Subcutaneous adipose tissue (tissue), 4 donors: ENCODE data around the gene PAPOLB. TPM values are rescaled to one million over a fixed set of nuclear protein-coding genes. Genes with fewer than 3 reads are reported as not detected.

Experiments used
- total RNA-seq, 4 donors: library from RNA; depleted of rRNA; stranded (reverse); fragments of >200 nt; gene quantifications; one replicate each; pipeline ENCODE4 v1.1.0, GENCODE V29; 2016
- TF ChIP-seq, protein P1 (sequence below): fragments of 450-650 bp; IDR thresholded peaks from one replicate; pipeline ENCODE4 v1.5.1; 2016; ENCODE audit warnings: low read depth, mild to moderate bottlenecking, control low read depth, antibody characterized with exemption, moderate library complexity

PAPOLB gene
- total RNA-seq, 4 donors from 2014 or later = 0.22 to 0.68 (median 0.35) TPM

DNA sequence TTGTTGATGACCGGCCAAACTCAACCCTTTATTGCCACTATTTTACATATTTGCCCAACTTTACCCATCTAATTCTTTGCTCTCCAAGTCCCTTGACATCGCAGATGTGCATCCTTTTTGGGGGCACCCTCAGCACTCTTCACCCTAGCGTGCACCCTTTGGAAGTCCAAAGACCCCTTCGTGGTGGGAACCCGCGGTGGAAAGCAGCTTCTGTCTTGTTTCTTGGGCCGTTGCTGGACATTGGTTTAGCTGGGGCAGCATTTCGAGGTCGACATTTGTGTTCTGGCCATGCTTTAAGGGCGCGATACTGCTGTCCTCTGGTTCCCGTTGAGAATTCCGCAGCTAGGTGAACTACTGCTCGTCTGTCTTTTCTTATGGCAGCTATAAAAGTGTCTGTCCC lies 326 bp upstream of the PAPOLB start:
- TF ChIP-seq, protein P1, sequence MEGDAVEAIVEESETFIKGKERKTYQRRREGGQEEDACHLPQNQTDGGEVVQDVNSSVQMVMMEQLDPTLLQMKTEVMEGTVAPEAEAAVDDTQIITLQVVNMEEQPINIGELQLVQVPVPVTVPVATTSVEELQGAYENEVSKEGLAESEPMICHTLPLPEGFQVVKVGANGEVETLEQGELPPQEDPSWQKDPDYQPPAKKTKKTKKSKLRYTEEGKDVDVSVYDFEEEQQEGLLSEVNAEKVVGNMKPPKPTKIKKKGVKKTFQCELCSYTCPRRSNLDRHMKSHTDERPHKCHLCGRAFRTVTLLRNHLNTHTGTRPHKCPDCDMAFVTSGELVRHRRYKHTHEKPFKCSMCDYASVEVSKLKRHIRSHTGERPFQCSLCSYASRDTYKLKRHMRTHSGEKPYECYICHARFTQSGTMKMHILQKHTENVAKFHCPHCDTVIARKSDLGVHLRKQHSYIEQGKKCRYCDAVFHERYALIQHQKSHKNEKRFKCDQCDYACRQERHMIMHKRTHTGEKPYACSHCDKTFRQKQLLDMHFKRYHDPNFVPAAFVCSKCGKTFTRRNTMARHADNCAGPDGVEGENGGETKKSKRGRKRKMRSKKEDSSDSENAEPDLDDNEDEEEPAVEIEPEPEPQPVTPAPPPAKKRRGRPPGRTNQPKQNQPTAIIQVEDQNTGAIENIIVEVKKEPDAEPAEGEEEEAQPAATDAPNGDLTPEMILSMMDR = no peak

DNA sequence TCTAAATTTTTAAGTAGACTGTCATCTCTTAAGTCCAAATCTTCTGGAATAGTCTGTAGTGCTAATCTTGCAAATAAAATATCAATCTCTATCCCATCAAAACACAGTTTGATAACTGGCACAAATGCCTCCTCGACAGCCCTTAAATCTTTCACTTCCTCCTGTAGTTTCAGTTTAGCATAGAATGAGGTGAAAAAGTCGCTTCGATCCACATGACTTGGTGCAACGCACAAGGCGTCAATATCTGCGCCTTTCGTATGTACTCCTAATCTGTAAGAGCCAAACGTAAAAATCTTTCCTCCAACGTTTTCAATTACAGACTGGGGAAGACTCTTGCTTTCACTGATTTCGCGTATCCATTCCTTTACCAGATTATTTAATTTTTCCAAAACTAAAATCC lies 603 bp downstream of the PAPOLB start:
- TF ChIP-seq, protein P1 = no peak

DNA sequence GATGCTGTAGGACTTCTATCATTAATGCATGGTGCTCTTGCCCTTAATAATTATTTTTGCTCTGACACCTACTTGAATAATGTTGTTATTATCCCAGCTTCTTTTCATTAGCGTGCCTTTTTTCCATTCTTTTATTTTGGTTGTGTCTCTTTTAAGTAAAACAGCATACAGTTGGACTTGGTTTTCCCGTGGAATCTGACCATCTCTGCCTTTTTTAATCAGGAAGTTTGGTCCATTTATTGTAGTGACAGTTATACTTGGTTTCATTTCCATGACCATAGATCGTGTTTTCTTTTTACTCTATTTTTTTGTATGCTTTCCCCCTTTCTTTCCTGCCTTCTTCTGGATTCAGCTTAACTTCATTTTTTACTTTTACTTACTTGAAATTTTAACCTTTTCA lies 4.6 kb downstream of the PAPOLB start:
- TF ChIP-seq, protein P1 = no peak

DNA sequence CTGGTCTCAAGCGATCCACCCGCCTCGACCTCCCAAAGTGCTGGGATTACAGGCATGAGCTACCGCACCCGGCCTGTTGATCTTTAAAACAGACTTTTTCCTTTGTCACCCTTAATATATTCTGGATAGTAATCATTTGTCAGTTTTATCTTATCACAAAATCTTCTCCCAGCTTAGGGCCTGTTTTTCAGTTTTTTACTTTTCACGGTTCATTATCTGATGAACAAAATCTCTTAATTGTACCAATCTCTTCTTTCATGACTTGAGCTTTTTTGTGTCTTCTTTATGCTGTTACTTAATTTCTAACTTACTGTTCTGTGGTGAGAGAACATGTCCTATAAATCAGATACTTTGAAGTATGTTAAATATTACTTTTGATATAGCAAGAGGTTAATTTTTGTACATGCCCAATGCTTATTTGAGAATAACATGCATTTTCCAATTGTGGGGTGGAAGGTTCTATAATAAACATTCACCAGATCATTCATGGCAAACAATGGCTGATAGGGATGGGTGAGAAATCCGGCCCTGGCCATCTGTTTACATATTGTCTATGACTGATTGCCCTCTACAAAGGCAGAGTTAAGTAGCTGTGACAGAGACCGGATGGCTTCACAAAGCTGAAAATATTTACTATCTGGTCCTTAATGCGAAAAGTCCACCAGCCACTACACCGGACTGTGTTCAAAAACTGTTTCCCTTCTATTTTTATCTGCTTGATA lies 5.3 kb downstream of the PAPOLB start:
- TF ChIP-seq, protein P1 = no peak

DNA sequence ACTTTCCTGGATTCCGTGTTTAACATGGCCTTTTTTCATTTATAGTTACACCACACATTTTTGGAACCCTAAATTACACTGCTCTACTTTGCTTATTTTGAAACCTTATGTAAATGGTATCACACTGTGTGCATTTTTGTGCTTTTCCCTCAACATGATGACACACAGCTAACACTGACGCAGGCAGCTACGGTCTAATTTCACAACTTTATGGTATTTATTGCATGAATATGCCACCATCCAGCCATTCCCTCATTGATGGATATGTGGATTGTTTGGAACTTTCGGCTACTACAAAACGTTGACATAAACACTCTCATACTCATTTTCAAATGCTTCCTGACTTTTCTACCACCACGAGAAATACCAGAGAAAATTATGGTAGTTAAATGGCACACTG lies 6.9 kb downstream of the PAPOLB start:
- TF ChIP-seq, protein P1 = no peak

DNA sequence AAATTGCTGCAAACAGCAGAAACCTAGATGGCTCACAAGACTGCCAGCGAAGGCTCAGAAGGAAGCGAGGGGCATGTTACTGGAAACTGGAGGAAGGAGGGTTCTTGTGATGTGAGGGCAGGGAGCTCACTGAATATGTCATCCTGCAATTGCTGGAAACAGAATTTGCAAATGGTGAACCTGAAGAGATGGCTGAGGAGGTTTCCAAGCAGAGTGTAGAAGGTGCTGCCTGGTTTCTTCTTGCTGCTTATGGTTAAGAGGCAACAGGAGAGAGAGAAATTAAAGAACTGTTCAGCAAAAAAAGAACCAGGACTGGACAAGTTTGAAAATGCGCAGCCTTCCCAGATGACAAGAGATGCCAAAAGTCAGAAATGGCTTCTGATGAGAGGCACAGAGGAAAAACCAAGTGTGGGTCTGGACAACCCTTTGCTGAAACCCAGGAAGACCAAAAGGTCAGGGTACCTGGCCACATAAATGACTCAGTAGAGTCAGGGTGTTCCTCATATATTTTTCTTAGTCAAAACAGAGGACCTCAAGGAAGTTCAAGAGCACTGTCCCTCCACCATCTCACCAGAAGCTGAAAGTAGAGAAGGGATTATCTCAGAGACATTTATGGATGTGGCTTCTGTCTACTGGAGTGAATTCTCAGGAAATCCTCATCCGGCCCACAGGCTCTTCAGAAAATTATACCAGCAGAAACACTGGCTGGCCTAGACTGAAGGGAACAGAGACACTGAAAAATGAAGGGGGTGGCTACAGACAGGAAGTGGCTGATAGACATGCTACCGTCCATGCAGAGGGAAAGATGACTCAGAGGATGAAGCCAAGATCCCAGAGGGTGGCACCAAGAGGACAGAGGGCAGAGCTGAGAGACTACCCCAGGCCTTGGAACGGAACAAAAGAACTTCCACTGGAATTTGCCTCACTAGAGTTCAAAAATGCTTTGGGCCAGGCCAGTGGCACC lies 10.1 kb downstream of the PAPOLB start:
- TF ChIP-seq, protein P1 = no peak

DNA sequence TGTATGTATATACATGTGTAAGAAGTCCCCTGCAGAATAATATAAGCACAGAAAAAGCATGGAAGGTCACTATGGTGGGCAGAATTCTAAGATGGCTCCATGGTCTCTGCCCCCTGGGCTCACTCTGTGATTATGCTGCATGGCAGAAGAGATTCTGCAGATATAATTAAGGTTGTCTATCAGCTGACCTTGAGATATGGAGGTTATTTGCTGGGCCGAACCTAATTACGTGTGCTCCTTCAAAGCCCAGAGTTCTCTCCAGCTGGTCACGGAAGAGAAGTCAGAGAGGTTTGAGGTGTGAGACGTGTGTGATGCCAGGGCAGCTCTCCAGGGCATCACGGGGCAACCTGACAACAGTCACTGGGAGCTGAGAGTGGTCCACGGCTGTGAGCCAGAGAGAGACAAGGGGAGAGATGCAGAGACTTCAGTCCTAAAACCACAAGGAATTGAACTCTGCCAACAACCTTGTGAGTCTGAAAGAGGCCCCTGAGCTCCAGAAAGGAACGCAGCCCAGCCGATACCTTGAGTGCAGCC lies 11.5 kb downstream of the PAPOLB start:
- TF ChIP-seq, protein P1 = no peak
